ENCODE data around the gene ADAMTS16.

Gene ADAMTS16

GRCh38 chr5:5179597-5179996 lies 39.5 kb downstream of the ADAMTS16 start:
- H3K27ac ChIP-seq (ENCODE audit: low read depth, low read length, poor library complexity, severe bottlenecking) = no peak overlapping the region
- no peaks in the 10 kb centered on the region for H3F3A ChIP-seq (ENCODE audit: insufficient read depth, low read length)
- H3K4me1 ChIP-seq (ENCODE audit: insufficient read depth, low read length, severe bottlenecking) = no peaks in the 10 kb centered on the region
- no peaks in the 10 kb centered on the region for H3K36me3 ChIP-seq (ENCODE audit: insufficient read depth, low read length)
- no peak overlapping the region for H3K4me2 ChIP-seq (ENCODE audit: low read length)
- no peak overlapping the region for H3K4me3 ChIP-seq (ENCODE audit: low read depth, low read length, poor library complexity, severe bottlenecking)
- H4K20me1 ChIP-seq (ENCODE audit: insufficient read depth, low read length) = no peaks in the 10 kb centered on the region
- no peaks in the 10 kb centered on the region for H3K9me3 ChIP-seq (ENCODE audit: low read length)
- H3K9me2 ChIP-seq (ENCODE audit: low read depth, low read length) = no peaks in the 10 kb centered on the region
- no peak overlapping the region for H2AFZ ChIP-seq (ENCODE audit: low read length)
- no peaks in the 10 kb centered on the region for H3K79me2 ChIP-seq (ENCODE audit: insufficient read depth, low read length)
- no peaks in the 10 kb centered on the region for H3K27me3 ChIP-seq (ENCODE audit: insufficient read depth, low read length)
- TF ChIP-seq EZH2 (IDR thresholded peaks at IDR 0.05; ENCODE audit: borderline replicate concordance, low read length) = no peak
- no peak overlapping the region for H3K9ac ChIP-seq (ENCODE audit: low read length)

- no peak overlapping the region for H3K9ac ChIP-seq (ENCODE audit: low read length)
- H3K9me2 ChIP-seq (ENCODE audit: low read depth, low read length) = no peaks in the 10 kb centered on the region
- TF ChIP-seq EZH2 (IDR thresholded peaks at IDR 0.05; ENCODE audit: borderline replicate concordance, low read length) = no peak
- no peak for TF ChIP-seq CTCF (IDR thresholded peaks at IDR 0.05; ENCODE audit: low read length)
- no peaks in the 10 kb centered on the region for H3K27me3 ChIP-seq (ENCODE audit: insufficient read depth, low read length)
- no peak overlapping the region for H3K4me3 ChIP-seq (ENCODE audit: low read depth, low read length, poor library complexity, severe bottlenecking)
- no peaks in the 10 kb centered on the region for H3F3A ChIP-seq (ENCODE audit: insufficient read depth, low read length)
- no peaks in the 10 kb centered on the region for H4K20me1 ChIP-seq (ENCODE audit: insufficient read depth, low read length)
- H2AFZ ChIP-seq (ENCODE audit: low read length) = no peak overlapping the region
- H3K4me1 ChIP-seq (ENCODE audit: insufficient read depth, low read length, severe bottlenecking) = no peaks in the 10 kb centered on the region
- H3K36me3 ChIP-seq (ENCODE audit: insufficient read depth, low read length) = no peaks in the 10 kb centered on the region
- H3K9me3 ChIP-seq (ENCODE audit: low read length) = no peaks in the 10 kb centered on the region
- no peak overlapping the region for H3K4me2 ChIP-seq (ENCODE audit: low read length)
- H3K27ac ChIP-seq (ENCODE audit: low read depth, low read length, poor library complexity, severe bottlenecking) = no peak overlapping the region
- no peaks in the 10 kb centered on the region for H3K79me2 ChIP-seq (ENCODE audit: insufficient read depth, low read length)
These were observed 41.7 kb downstream of the ADAMTS16 start for GRCh38 chr5:5181650-5182324.

- H3K4me3 ChIP-seq (ENCODE audit: low read depth, low read length, poor library complexity, severe bottlenecking) = no peak overlapping the region
- H3K9me3 ChIP-seq (ENCODE audit: low read length) = no peaks in the 10 kb centered on the region
- H3K36me3 ChIP-seq (ENCODE audit: insufficient read depth, low read length) = no peaks in the 10 kb centered on the region
- no peak overlapping the region for H2AFZ ChIP-seq (ENCODE audit: low read length)
- no peaks in the 10 kb centered on the region for H3K27me3 ChIP-seq (ENCODE audit: insufficient read depth, low read length)
- no peaks in the 10 kb centered on the region for H4K20me1 ChIP-seq (ENCODE audit: insufficient read depth, low read length)
- H3K4me2 ChIP-seq (ENCODE audit: low read length) = no peak overlapping the region
- no peaks in the 10 kb centered on the region for H3K9me2 ChIP-seq (ENCODE audit: low read depth, low read length)
- no peaks in the 10 kb centered on the region for H3F3A ChIP-seq (ENCODE audit: insufficient read depth, low read length)
- H3K27ac ChIP-seq (ENCODE audit: low read depth, low read length, poor library complexity, severe bottlenecking) = no peak overlapping the region
- H3K9ac ChIP-seq (ENCODE audit: low read length) = no peak overlapping the region
- no peaks in the 10 kb centered on the region for H3K4me1 ChIP-seq (ENCODE audit: insufficient read depth, low read length, severe bottlenecking)
- no peak for TF ChIP-seq CTCF (IDR thresholded peaks at IDR 0.05; ENCODE audit: low read length)
- H3K79me2 ChIP-seq (ENCODE audit: insufficient read depth, low read length) = no peaks in the 10 kb centered on the region
These were observed 42.5 kb downstream of the ADAMTS16 start for GRCh38 chr5:5182508-5183188.
